Astrocyte of the cerebellum (primary cell): ENCODE data around the gene MYLK3.

Experiments
- DNase-seq: peaks from one replicate; pipeline ENCODE4 v3.0.0-alpha.2; 2011; ENCODE audit warnings: low read depth
- H3K4me3 ChIP-seq: 2 replicates; pipeline ENCODE4 v1.5.1; 2011; ENCODE audit warnings: mild to moderate bottlenecking, low read depth, low read length, moderate library complexity
- in situ Hi-C: cut with HindIII; loops from 2 replicates; pipeline ENCODE4 v1.10.0; 2017; ENCODE audit warnings: low sequenced_read_pairs
- TF ChIP-seq, protein P1 (sequence below): IDR thresholded peaks from 2 replicates; pipeline ENCODE4 v1.5.1; 2012; ENCODE audit warnings: low read length, low read depth, moderate library complexity, mild to moderate bottlenecking; ENCODE audit errors: missing control alignments

Gene MYLK3

GRCh38 chr16:46746821-46747776 is 1.0 kb downstream of the MYLK3 start:
- in situ Hi-C loops, result no loop called here
- TF ChIP-seq, protein P1, sequence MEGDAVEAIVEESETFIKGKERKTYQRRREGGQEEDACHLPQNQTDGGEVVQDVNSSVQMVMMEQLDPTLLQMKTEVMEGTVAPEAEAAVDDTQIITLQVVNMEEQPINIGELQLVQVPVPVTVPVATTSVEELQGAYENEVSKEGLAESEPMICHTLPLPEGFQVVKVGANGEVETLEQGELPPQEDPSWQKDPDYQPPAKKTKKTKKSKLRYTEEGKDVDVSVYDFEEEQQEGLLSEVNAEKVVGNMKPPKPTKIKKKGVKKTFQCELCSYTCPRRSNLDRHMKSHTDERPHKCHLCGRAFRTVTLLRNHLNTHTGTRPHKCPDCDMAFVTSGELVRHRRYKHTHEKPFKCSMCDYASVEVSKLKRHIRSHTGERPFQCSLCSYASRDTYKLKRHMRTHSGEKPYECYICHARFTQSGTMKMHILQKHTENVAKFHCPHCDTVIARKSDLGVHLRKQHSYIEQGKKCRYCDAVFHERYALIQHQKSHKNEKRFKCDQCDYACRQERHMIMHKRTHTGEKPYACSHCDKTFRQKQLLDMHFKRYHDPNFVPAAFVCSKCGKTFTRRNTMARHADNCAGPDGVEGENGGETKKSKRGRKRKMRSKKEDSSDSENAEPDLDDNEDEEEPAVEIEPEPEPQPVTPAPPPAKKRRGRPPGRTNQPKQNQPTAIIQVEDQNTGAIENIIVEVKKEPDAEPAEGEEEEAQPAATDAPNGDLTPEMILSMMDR, result no peak
- H3K4me3 ChIP-seq, result no peak overlapping the region
- DNase-seq, result no peak

GRCh38 chr16:46745617-46746016 is 2.5 kb downstream of the MYLK3 start:
- in situ Hi-C loops, result no loop called here
- H3K4me3 ChIP-seq, result no peak overlapping the region
- TF ChIP-seq, protein P1, result no peak
- DNase-seq, result no peak

- in situ Hi-C loops, result no loop called here
- H3K4me3 ChIP-seq, result no peak overlapping the region
- TF ChIP-seq, protein P1, result no peak
- no peak for DNase-seq
Measured at GRCh38 chr16:46743232-46743719, 4.9 kb downstream of the MYLK3 start.

GRCh38 chr16:46739934-46740333 is 8.2 kb downstream of the MYLK3 start:
- in situ Hi-C loops, result no loop called here
- TF ChIP-seq, protein P1, result no peak
- no peak overlapping the region for H3K4me3 ChIP-seq
- DNase-seq, result no peak

DNA sequence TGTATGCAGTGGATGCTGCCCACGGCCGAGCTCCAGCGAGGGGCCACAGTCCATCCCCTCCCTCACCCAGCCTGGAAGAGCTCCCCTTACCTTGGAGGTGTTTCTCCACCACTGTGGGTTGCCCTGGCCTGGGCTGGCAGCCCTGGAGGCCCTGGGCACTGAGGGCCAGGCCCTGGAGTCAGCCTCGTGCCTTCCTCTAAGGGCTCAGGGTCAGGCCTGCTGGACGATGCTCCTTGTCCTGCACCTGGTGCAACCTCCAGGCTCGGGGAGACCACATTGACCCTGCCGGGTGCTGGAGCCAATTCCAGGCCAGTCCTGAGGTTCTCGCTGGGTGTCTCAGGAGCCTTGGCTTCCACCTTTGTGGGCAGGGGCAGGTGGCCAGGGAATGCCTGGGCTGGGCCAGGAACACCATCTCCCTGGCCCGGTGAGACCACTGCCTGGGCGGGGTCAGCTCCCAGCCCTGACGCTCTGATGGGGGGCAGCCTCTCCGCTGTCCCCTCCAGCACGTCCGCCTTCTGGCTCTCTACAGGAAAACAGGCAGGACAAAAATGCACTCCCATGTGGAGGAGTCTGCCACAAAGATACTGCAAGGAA is 10.4 kb downstream of the MYLK3 start:
- no peak for DNase-seq
- no peak overlapping the region for H3K4me3 ChIP-seq
- in situ Hi-C loops, result no loop called here
- TF ChIP-seq, protein P1, result no peak

GRCh38 chr16:46736695-46737094 is 11.4 kb downstream of the MYLK3 start:
- DNase-seq, result no peak
- in situ Hi-C loops, result no loop called here
- no peak overlapping the region for H3K4me3 ChIP-seq
- TF ChIP-seq, protein P1, result no peak
